ENCODE measurements around the gene COX15.
"Not testable (repeated sequence)": the region's sequence is repeated elsewhere in the genome, so short reads cannot be mapped to it uniquely, and the experiment has no call there.

Gene COX15

GRCh38 chr10:99732033-99732842, at the start of gene COX15, which contains the start of gene CUTC:
Gene COX15 (minus strand): TSS chr10:99732127. CDS start chr10:99732049, 78 bp downstream.
Gene CUTC (plus strand): TSS chr10:99732234. CDS start chr10:99732349, 115 bp downstream.
- peak; percentile 84 for DNase-seq (ENCODE audit: low read depth)

GRCh38 chr10:99779335-99779734, 47.4 kb upstream of the COX15 start:
- DNase-seq (ENCODE audit: low read depth) = peak; percentile 44

GRCh38 chr10:99777918-99778714, 46.2 kb upstream of the COX15 start:
- no peak for DNase-seq (ENCODE audit: low read depth)

GRCh38 chr10:99775850-99776249, 43.9 kb upstream of the COX15 start:
- DNase-seq (ENCODE audit: low read depth) = peak; percentile 51

GRCh38 chr10:99770408-99771045, 38.6 kb upstream of the COX15 start:
- no peak for DNase-seq (ENCODE audit: low read depth)

GRCh38 chr10:99769706-99770105, 37.8 kb upstream of the COX15 start:
- DNase-seq (ENCODE audit: low read depth) = no peak

GRCh38 chr10:99768556-99768955, 36.6 kb upstream of the COX15 start:
- DNase-seq (ENCODE audit: low read depth) = no peak

- DNase-seq (ENCODE audit: low read depth) = no peak
Observed at GRCh38 chr10:99767901-99768300, 36.0 kb upstream of the COX15 start.

GRCh38 chr10:99766302-99766681, 34.4 kb upstream of the COX15 start:
- no peak for DNase-seq (ENCODE audit: low read depth)

- no peak for DNase-seq (ENCODE audit: low read depth)
Observed at GRCh38 chr10:99765672-99766301, 33.9 kb upstream of the COX15 start.

- no peak for DNase-seq (ENCODE audit: low read depth)
Observed at GRCh38 chr10:99761365-99761764, 29.4 kb upstream of the COX15 start.

- DNase-seq (ENCODE audit: low read depth) = no peak
Observed at GRCh38 chr10:99760321-99760720, 28.4 kb upstream of the COX15 start.

GRCh38 chr10:99758211-99758891, 26.4 kb upstream of the COX15 start:
- no peak for DNase-seq (ENCODE audit: low read depth)

- no peak for DNase-seq (ENCODE audit: low read depth)
Observed at GRCh38 chr10:99756159-99756558, 24.2 kb upstream of the COX15 start.

GRCh38 chr10:99754670-99755069, 22.7 kb upstream of the COX15 start:
- DNase-seq (ENCODE audit: low read depth) = no peak

GRCh38 chr10:99750641-99751040, 18.7 kb upstream of the COX15 start:
- no peak for DNase-seq (ENCODE audit: low read depth)

GRCh38 chr10:99748823-99749451, 17.0 kb upstream of the COX15 start:
- DNase-seq (ENCODE audit: low read depth) = no peak

- not testable (repeated sequence) for DNase-seq (ENCODE audit: low read depth)
Observed at GRCh38 chr10:99746166-99746565, 14.2 kb upstream of the COX15 start.

- no peak for DNase-seq (ENCODE audit: low read depth)
Observed at GRCh38 chr10:99743841-99744240, 11.9 kb upstream of the COX15 start.

- no peak for DNase-seq (ENCODE audit: low read depth)
Observed at GRCh38 chr10:99742701-99743100, 10.8 kb upstream of the COX15 start.

GRCh38 chr10:99742254-99742653, 10.3 kb upstream of the COX15 start:
- DNase-seq (ENCODE audit: low read depth) = no peak
